Measurements from ENCODE around the gene MYO18A.

GRCh38 chr17:29160253-29160652, 19.9 kb downstream of the MYO18A start:
- TF ChIP-seq CTCF (IDR thresholded peaks at IDR 0.05) (no peak), EP300 (IDR thresholded peaks at IDR 0.05) (no peak)

All from tibial nerve (tissue), 4 donors.